ENCODE data around the gene SEC61A1.

- TF ChIP-seq CTCF (IDR thresholded peaks at IDR 0.05) (no peak), POLR2A (IDR thresholded peaks at IDR 0.05) (no peak)
Measured at GRCh38 chr3:128100161-128100560, 47.9 kb downstream of the SEC61A1 start.
